Bronchial epithelial cell (primary cell): ENCODE results near the gene CPLX3. TPM values are rescaled to one million over a fixed set of nuclear protein-coding genes. Genes with fewer than 3 reads are reported as not detected.

Experiments used
- DNase-seq: peaks from one replicate; pipeline ENCODE4 v3.0.0-alpha.2; 2010; ENCODE audit warnings: low read depth
- FAIRE-seq: peaks from 2 replicates; lab custom pipeline; 2011; peaks lifted over from hg19 to GRCh38; lab: Jason Lieb, UNC
- H3K27me3 ChIP-seq: 2 replicates; pipeline ENCODE4 v1.5.1; 2011; ENCODE audit warnings: low read length; ENCODE audit not compliant: control insufficient read depth, insufficient read depth
- H3K36me3 ChIP-seq: 2 replicates; pipeline ENCODE4 v1.5.1; 2011; ENCODE audit warnings: low read length; ENCODE audit not compliant: control insufficient read depth, insufficient read depth
- H3K4me3 ChIP-seq: 2 replicates; pipeline ENCODE4 v1.5.1; 2011; ENCODE audit warnings: mild to moderate bottlenecking, low read depth, low read length, control low read depth
- total RNA-seq: library from RNA; depleted of rRNA; stranded (reverse); fragments of >200 nt; gene quantifications from 2 replicates; pipeline ENCODE4 v1.2.1, GENCODE V29; 2014
- TF ChIP-seq, protein P1 (sequence below): IDR thresholded peaks from 2 replicates; pipeline ENCODE4 v1.5.1; 2011; ENCODE audit warnings: mild to moderate bottlenecking, moderate library complexity, low read length, control low read depth, inconsistent platforms; ENCODE audit not compliant: insufficient read depth, severe bottlenecking

CPLX3 gene
- total RNA-seq, 1 donor from 2014 or later: not detected

DNA sequence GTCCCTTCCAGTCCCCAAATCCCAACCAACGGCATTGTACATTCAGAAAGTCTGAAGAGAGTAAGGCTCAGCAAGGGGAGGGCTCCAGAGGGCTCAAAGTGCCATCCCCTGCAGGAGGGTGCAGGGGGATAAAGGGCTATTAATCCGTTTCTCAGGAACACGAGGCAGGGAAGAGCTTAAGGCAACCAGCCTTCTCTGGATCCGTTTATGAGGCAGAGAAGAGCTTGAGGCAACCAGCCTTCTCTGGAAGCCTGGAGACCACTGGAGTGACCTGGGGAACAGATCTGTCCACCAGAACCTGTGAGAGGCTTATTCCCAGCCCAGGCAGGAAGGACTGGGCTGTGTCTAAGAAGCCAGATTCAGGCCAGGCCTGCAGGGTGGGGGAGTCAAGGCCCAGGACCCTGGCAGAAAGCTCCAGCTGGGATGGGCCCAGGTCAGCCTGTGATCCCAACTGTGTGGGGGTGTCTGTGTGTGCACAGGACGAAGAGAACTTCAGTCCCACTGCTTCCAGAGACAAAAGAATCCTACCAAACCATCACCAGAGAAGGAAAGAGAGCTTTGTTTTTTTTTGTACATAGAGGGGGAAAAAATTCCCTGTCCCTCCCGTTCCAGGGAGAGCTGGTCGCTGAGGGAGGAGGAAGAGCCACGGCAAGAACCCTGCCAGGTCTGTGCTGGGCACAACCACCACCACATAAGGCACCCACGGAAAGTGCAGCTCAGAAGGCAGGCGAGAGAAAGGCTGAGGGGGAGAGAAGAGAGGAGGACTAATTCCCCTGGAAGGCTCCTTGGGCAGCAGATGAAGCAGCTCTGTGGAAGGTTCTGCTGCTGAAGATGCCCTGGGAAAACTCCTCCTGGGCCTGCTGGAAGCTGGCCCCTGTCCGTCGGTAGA lies 18.1 kb downstream of the CPLX3 start:
- no peak overlapping the region for H3K4me3 ChIP-seq
- peaks cover 23% of the 10 kb centered on the region for H3K36me3 ChIP-seq
- no peaks in the 10 kb centered on the region for H3K27me3 ChIP-seq
- FAIRE-seq (no peak), DNase-seq (no peak)
- TF ChIP-seq, protein P1, sequence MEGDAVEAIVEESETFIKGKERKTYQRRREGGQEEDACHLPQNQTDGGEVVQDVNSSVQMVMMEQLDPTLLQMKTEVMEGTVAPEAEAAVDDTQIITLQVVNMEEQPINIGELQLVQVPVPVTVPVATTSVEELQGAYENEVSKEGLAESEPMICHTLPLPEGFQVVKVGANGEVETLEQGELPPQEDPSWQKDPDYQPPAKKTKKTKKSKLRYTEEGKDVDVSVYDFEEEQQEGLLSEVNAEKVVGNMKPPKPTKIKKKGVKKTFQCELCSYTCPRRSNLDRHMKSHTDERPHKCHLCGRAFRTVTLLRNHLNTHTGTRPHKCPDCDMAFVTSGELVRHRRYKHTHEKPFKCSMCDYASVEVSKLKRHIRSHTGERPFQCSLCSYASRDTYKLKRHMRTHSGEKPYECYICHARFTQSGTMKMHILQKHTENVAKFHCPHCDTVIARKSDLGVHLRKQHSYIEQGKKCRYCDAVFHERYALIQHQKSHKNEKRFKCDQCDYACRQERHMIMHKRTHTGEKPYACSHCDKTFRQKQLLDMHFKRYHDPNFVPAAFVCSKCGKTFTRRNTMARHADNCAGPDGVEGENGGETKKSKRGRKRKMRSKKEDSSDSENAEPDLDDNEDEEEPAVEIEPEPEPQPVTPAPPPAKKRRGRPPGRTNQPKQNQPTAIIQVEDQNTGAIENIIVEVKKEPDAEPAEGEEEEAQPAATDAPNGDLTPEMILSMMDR: no peak

GRCh38 chr15:74845208-74845568 lies 18.8 kb downstream of the CPLX3 start:
- TF ChIP-seq, protein P1: no peak
- DNase-seq: no peak
- peaks cover 24% of the 10 kb centered on the region for H3K36me3 ChIP-seq
- no peak for FAIRE-seq
- H3K4me3 ChIP-seq: no peak overlapping the region
- H3K27me3 ChIP-seq: no peaks in the 10 kb centered on the region

DNA sequence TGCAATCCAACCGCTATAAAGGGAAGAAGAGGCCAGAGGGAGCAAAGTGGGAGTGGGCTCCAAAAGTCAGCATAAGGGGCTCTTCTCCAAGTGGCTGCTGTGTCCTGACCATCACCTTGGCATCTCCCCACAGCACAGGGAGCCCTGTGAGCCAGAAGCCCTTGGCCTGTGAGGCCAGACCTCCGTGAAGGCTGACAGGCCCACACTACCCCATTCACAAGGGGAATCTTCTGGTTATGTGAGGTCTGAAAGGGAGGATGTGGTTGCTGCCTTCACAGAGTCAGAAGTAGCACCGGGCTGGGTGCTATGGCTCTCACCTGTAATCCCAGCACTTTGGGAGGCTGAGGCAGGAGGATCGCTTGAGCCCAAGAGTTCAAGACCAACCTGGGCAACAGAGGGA lies 19.2 kb downstream of the CPLX3 start:
- Histone ChIP-seq H3K27me3 (no peaks in the 10 kb centered on the region), H3K36me3 (peaks cover 27% of the 10 kb centered on the region), H3K4me3 (no peak overlapping the region)
- DNase-seq (no peak), FAIRE-seq (no peak)
- TF ChIP-seq, protein P1: no peak

GRCh38 chr15:74847432-74847831 lies 21.0 kb downstream of the CPLX3 start:
- TF ChIP-seq, protein P1: no peak
- H3K36me3 ChIP-seq: peaks cover 27% of the 10 kb centered on the region
- H3K27me3 ChIP-seq: no peaks in the 10 kb centered on the region
- no peak overlapping the region for H3K4me3 ChIP-seq
- no peak for DNase-seq
- FAIRE-seq: no peak

- DNase-seq: no peak
- no peak overlapping the region for H3K4me3 ChIP-seq
- TF ChIP-seq, protein P1: no peak
- H3K36me3 ChIP-seq: peaks cover 34% of the 10 kb centered on the region
- no peaks in the 10 kb centered on the region for H3K27me3 ChIP-seq
- no peak for FAIRE-seq
These were observed 24.0 kb downstream of the CPLX3 start for GRCh38 chr15:74850393-74850792.
